GM23338 (cell line): ENCODE data around the gene USP5. TPM values are rescaled to one million over a fixed set of nuclear protein-coding genes. Genes with fewer than 3 reads are reported as not detected.

Experiments
- ATAC-seq: fragments of 200-7000 bp; cut with Tn5 transposase; 3 replicates; pipeline ENCODE4 v1.9.1; 2020
- DNase-seq: peaks from one replicate; pipeline ENCODE4 v3.0.0-alpha.2; 2015; ENCODE audit warnings: low spot score
- H2AFZ ChIP-seq: fragments of 200-600 bp; sonication (generic); 2 replicates; pipeline ENCODE4 v1.8.0; 2016; ENCODE audit warnings: antibody characterized with exemption, mild to moderate bottlenecking, moderate library complexity
- H3F3A ChIP-seq: fragments of 200-600 bp; sonication (generic); replicated peaks from 2 replicates; pipeline ENCODE4 v1.8.0; 2017; ENCODE audit warnings: antibody characterized with exemption, mixed run types, low read depth
- H3K27ac ChIP-seq: fragments of 200-600 bp; sonication (generic); 2 replicates; pipeline ENCODE4 v1.6.1; 2016; ENCODE audit warnings: low read depth
- H3K27me3 ChIP-seq: fragments of 200-600 bp; sonication (generic); 2 replicates; pipeline ENCODE4 v1.8.0; 2016; ENCODE audit warnings: mild to moderate bottlenecking, mixed run types, moderate library complexity; ENCODE audit not compliant: insufficient read depth
- H3K36me3 ChIP-seq: fragments of 200-600 bp; sonication (generic); 2 replicates; pipeline ENCODE4 v1.8.0; 2016; ENCODE audit warnings: mild to moderate bottlenecking; ENCODE audit not compliant: insufficient read depth
- H3K4me1 ChIP-seq: fragments of 200-600 bp; sonication (generic); 2 replicates; pipeline ENCODE4 v1.8.0; 2016; ENCODE audit warnings: mild to moderate bottlenecking, moderate library complexity; ENCODE audit not compliant: insufficient read depth
- H3K4me2 ChIP-seq: fragments of 200-600 bp; sonication (generic); 2 replicates; pipeline ENCODE4 v1.7.1; 2017; ENCODE audit warnings: mixed run types
- H3K4me3 ChIP-seq: fragments of 200-600 bp; sonication (generic); 2 replicates; pipeline ENCODE4 v1.6.1; 2016; ENCODE audit warnings: mixed run types
- H3K79me2 ChIP-seq: fragments of 200-600 bp; sonication (generic); replicated peaks from 2 replicates; pipeline ENCODE4 v1.8.0; 2017; ENCODE audit warnings: mild to moderate bottlenecking; ENCODE audit not compliant: insufficient read depth
- H3K9me2 ChIP-seq: fragments of 200-600 bp; sonication (generic); 2 replicates; pipeline ENCODE4 v1.8.0; 2017; ENCODE audit not compliant: insufficient read depth
- H4K20me1 ChIP-seq: fragments of 200-600 bp; sonication (generic); replicated peaks from 2 replicates; pipeline ENCODE4 v1.8.0; 2017; ENCODE audit warnings: mild to moderate bottlenecking; ENCODE audit not compliant: insufficient read depth
- H3K27ac Mint-ChIP-seq: 2 replicates; pipeline ENCODE4 v1.8.0; 2020; ENCODE audit warnings: inconsistent platforms, mild to moderate bottlenecking, moderate library complexity, mixed read lengths
- H3K27me3 Mint-ChIP-seq: 3 replicates; pipeline ENCODE4 v1.8.0; 2022; ENCODE audit warnings: low read depth, mild to moderate bottlenecking, moderate library complexity, mixed read lengths, inconsistent platforms; ENCODE audit not compliant: insufficient read depth, poor library complexity
- H3K36me3 Mint-ChIP-seq: 3 replicates; pipeline ENCODE4 v1.8.0; 2021; ENCODE audit warnings: low read depth, mild to moderate bottlenecking, inconsistent platforms, moderate library complexity, mixed read lengths
- H3K4me1 Mint-ChIP-seq: 3 replicates; pipeline ENCODE4 v1.8.0; 2020; ENCODE audit warnings: mild to moderate bottlenecking, inconsistent platforms, mixed read lengths
- H3K4me3 Mint-ChIP-seq: 3 replicates; pipeline ENCODE4 v1.8.0; 2021; ENCODE audit warnings: moderate library complexity, mild to moderate bottlenecking, inconsistent platforms, mixed read lengths
- H3K9me3 Mint-ChIP-seq: 3 replicates; pipeline ENCODE4 v1.8.0; 2020; ENCODE audit warnings: moderate library complexity, mild to moderate bottlenecking, inconsistent platforms, mixed read lengths
- CREB1 ChIP-seq: fragments of 250-450 bp; sonication (Bioruptor Pico); IDR thresholded peaks from 2 replicates; pipeline ENCODE4 v1.5.0; 2020; ENCODE audit warnings: low read depth, mild to moderate bottlenecking, moderate library complexity
- CTCF ChIP-seq, 2 experiments: fragments of 200-600 bp in 1 of 2; sonication (generic) in 1 of 2; conservative IDR thresholded peaks; 2 replicates each; pipeline versions ENCODE4 v1.5.1 to v1.6.1; 2016 to 2017; ENCODE audit warnings: antibody characterized with exemption in 2 of 2, low read depth in 2 of 2, mild to moderate bottlenecking in 2 of 2, moderate library complexity in 1 of 2
- ETS1 ChIP-seq: IDR thresholded peaks from 2 replicates; pipeline ENCODE4 v1.6.1; 2016; ENCODE audit warnings: antibody characterized with exemption
- EZH2 ChIP-seq: fragments of 200-600 bp; sonication (generic); IDR thresholded peaks from one replicate; pipeline ENCODE4 v1.8.0; 2017; ENCODE audit warnings: antibody characterized with exemption, mild to moderate bottlenecking, low read depth; ENCODE audit not compliant: unreplicated experiment
- EZH2phosphoT487 ChIP-seq: fragments of 200-600 bp; sonication (generic); IDR thresholded peaks from one replicate; pipeline ENCODE4 v1.8.1; 2018; ENCODE audit warnings: antibody characterized with exemption; ENCODE audit not compliant: unreplicated experiment
- JUNB ChIP-seq: IDR thresholded peaks from one replicate; pipeline ENCODE4 v1.6.1; 2016; ENCODE audit warnings: antibody characterized with exemption; ENCODE audit not compliant: unreplicated experiment
- NANOG ChIP-seq: IDR thresholded peaks from 2 replicates; pipeline ENCODE4 v1.6.1; 2016; ENCODE audit warnings: antibody characterized with exemption, borderline replicate concordance
- POLR2AphosphoS5 ChIP-seq: IDR thresholded peaks from 2 replicates; pipeline ENCODE4 v1.6.1; 2016; ENCODE audit warnings: antibody characterized with exemption, low read depth
- REST ChIP-seq: IDR thresholded peaks from one replicate; pipeline ENCODE4 v1.6.1; 2018; ENCODE audit warnings: antibody characterized with exemption; ENCODE audit not compliant: unreplicated experiment
- STAT1 ChIP-seq: IDR thresholded peaks from one replicate; pipeline ENCODE4 v1.6.1; 2016; ENCODE audit warnings: antibody characterized with exemption; ENCODE audit not compliant: unreplicated experiment
- ZNF331 ChIP-seq: fragments of 250-450 bp; sonication (Bioruptor Pico); IDR thresholded peaks from 2 replicates; pipeline ENCODE4 v1.5.0; 2020; ENCODE audit warnings: low read depth, mild to moderate bottlenecking, moderate library complexity
- polyA plus RNA-seq: library from polyadenylated mRNA; unstranded; fragments of >200 nt; fragmentation: Nextera tagmentation; extraction: Ambion mirVana; gene quantifications from 2 replicates; pipeline ENCODE4 v1.2.1, GENCODE V29; 2016
- total RNA-seq: library from RNA; depleted of rRNA; stranded (reverse); fragments of >200 nt; shearing (Covaris generic); gene quantifications from 2 replicates; pipeline ENCODE4 v1.2.3, GENCODE V29; 2014

Gene USP5
- total and polyA plus RNA-seq, 2 experiments from 2014 or later, result 35.1 to 109 TPM

GRCh38 chr12:6810758-6811157 is 41.2 kb upstream of the USP5 start (continued):
- TF ChIP-seq REST (no peak), ZNF331 (no peak), STAT1 (no peak), EZH2phosphoT487 (no peak), JUNB (no peak), POLR2AphosphoS5 (no peak), NANOG (no peak), ETS1 (no peak), EZH2 (no peak), CTCF (conservative IDR thresholded peaks at IDR 0.05; ENCODE audit: low read depth in 2 of 2) (no peak)

- Mint-ChIP-seq H3K4me1 (peaks cover 27% of the 10 kb centered on the region), H3K27me3 (peaks cover 24% of the 10 kb centered on the region), H3K4me3 (no peak overlapping the region), H3K9me3 (no peaks in the 10 kb centered on the region; the same call in 2 of the 3 replicates), H3K27ac (no peak overlapping the region), H3K36me3 (no peaks in the 10 kb centered on the region)
- Histone ChIP-seq H3K4me3 (no peak overlapping the region), H2AFZ (no peak overlapping the region), H3K36me3 (no peaks in the 10 kb centered on the region; the same call in 1 of the 2 replicates), H3K27me3 (0 out of 2 replicates have a peak, but pooled peaks cover 7% of the 10 kb centered on the region), H3K4me1 (peaks cover 20% of the 10 kb centered on the region), H3K4me2 (no peak overlapping the region), H4K20me1 (no peaks in the 10 kb centered on the region), H3K79me2 (no peaks in the 10 kb centered on the region), H3K27ac (no peak overlapping the region), H3K9me2 (peaks cover 4% of the 10 kb centered on the region; the same call in 1 of the 2 replicates), H3F3A (no peaks in the 10 kb centered on the region)
- ATAC-seq, result no peak
- DNase-seq, result no peak
- no peak for TF ChIP-seq REST
- no peak for TF ChIP-seq EZH2phosphoT487
- no peak for TF ChIP-seq CTCF (conservative IDR thresholded peaks at IDR 0.05; ENCODE audit: low read depth in 2 of 2)
- no peak for TF ChIP-seq CREB1
- no peak for TF ChIP-seq STAT1
Measured at GRCh38 chr12:6813363-6813762, 38.6 kb upstream of the USP5 start.
